NCI-H2107 (cell line): Measurements from ENCODE around the gene KIF5A.
"Not testable (repeated sequence)": the region's sequence is repeated elsewhere in the genome, so short reads cannot be mapped to it uniquely, and the experiment has no call there.

Experiments
- DNase-seq: peaks from one replicate; lab custom pipeline; 2025; lab: John Stamatoyannopoulos, UW

The KIF5A gene

DNA sequence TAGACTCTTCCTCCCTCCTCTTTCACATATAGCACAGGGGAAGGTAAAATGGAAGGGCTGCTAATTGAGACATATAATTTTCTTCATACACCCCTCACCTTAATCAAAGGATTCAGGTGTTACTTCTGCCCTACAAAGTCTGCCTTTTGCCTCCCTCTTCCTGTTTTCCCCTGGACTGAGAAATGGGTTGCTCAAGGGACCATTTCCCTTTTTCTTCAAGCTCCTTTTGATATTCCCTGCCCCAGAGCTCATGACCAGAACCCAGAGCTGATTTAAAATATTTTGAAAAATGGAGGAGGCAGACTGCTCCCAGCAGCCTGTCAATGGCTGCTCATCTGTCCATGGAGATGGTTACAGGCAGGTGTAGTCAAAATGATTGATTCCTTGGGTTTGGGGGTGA is 34.8 kb downstream of the KIF5A start:
- DNase-seq: no peak

DNA sequence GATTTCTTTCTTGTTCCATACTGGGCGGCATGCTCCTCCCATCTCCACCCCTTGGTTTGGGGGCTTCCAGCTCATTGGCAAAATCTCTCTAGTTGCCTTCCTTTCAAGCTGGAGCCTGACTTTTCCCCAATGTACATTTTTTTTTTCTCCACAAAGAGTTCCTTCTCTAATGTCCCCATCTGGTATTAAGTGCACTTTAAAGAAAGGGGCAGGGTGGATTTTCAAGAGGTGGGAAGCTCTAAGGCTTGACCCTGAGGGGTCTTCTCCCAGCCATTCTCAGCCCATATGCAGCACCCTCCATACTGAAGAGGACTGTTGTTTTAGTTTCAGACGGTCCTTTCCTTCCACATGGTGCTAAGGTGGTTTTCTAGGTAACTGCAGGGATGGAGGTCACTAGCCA is 35.3 kb downstream of the KIF5A start:
- no peak for DNase-seq

DNA sequence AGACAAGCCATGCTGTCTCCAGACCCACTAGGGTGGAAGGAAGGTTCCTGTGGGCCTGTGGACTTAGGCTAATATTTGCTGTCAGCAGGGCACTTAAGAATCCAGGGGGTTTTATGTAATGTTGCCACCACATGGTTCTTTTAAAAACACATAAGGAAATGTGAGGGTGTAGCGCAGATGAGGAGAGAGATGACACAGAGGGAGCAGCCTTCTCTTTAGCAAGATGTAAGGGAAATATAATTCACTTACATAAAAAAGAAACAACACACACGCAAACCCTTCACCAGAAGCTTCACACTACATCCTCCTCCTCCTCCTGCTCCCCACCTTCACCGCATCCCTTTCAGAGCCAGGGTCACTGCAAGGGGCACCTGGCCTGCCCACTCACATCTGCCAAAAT is 36.3 kb downstream of the KIF5A start:
- no peak for DNase-seq

DNA sequence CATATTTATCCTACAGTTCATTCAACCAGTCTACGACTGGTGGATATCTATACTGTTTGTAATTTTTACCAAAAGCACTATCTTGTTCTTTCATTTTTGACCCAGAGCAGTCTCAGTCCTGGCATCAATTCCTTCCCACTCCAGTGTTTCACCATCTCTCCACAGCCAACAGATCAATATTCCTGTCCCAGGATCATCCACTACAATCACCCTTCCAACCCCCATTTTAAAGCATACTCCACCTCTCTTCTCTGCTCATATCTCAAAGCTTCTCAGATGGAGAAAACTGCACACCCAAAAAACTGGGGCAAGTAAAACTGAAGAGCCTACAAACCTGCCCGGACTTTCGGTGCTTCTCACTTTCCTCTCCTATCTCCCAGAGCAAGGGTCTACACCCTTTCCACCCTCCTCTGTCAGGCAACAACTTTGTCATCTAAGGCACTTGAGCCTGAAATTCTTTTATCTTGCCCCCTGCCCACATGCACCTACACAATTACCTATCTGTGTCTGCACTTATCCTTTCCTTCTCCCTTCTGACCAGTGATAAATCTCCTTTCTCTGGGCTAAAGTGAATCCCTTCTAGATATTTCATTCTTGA is 37.1 kb downstream of the KIF5A start:
- DNase-seq: no peak

DNA sequence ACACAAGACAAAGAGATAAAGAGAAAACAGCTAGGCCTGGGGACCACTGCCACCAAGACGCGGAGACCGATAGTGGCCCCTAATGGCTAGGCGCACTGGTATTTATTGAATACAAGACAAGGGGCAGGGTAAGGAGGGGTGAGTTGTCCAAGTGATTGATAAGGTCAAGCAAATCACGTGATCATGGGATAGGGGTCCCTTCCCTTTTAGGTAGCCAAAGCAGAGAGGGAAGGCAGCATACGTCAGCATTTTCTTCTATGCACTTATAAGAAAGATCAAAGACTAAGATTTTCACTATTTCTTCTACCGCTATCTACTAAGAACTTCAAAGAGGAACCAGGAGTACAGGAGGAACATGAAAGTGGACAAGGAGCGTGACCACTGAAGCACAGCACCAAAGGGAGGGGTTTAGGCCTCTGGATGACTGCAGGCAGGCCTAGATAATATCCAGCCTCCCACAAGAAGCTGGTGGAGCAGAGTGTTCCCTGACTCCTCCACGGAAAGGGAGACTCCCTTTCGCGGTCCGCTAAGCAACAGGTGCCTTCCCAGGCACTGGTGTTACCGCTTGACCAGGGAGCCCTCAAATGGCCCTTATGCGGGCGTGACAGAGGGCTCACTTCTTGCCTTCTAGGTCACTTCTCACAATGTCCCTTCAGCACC is 39.2 kb downstream of the KIF5A start:
- not testable (repeated sequence) for DNase-seq

DNA sequence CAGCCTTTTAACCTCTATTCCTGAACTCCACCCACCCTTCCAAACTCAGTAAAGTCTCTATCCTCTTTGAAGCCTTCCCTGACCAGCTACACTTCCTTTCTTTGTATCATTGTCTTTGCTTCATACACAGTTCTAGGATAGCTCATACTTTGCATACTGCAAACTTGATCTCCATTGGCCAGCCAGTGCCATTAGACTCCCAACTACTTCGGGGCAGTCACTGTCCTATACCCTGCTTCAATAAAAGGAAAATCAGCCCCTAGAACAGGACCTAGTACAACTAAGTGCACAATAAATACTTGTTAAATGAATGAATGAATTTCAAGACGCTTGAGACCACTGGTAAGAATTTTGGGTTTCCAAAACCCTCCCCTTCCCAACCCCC is 40.6 kb downstream of the KIF5A start:
- DNase-seq: no peak

DNA sequence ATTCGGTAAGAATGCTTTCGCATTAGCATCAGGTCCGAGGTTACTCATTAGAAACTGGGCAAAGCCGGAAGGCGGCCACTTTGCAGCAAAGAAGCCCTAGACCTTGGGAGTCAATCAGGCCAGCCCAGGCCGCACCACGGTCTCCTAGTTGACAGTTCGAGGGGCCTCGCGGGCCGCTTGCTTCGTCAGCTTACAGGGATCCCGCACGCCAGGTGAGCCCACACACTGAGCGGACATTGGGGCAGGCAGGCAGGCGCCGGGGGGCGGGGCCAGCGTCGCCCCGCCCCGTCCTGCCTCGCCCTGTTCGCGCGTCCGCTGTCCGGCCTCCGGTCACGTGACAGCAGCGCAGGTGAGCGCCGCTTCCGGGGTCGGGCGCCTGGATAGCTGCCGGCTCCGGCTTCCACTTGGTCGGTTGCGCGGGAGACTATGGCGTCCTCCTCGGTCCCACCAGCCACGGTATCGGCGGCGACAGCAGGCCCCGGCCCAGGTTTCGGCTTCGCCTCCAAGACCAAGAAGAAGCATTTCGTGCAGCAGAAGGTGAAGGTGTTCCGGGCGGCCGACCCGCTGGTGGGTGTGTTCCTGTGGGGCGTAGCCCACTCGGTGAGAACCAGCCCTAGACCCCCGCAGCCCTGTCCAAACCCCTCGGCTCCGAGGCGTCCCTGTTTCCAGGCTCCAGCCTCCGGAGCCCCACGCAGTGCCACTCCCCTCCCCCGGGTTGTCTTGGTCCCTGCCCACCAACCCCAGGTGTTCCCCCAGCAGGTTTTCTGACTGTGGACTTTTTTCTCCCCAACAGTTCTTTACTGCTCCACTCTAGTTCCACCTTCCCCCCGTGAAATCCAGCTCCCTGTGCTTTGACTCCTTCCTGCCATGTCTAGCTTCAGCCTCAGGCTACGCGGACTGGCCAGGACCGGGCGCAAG is 41.3 kb downstream of the KIF5A start, which contains the start of gene PIP4K2C:
Gene PIP4K2C, plus strand, starts transcription at position 329 of the 918 bp plus-strand sequence. Its CDS starts 98 bp downstream, at position 427.
- peak; percentile 81 for DNase-seq

DNA sequence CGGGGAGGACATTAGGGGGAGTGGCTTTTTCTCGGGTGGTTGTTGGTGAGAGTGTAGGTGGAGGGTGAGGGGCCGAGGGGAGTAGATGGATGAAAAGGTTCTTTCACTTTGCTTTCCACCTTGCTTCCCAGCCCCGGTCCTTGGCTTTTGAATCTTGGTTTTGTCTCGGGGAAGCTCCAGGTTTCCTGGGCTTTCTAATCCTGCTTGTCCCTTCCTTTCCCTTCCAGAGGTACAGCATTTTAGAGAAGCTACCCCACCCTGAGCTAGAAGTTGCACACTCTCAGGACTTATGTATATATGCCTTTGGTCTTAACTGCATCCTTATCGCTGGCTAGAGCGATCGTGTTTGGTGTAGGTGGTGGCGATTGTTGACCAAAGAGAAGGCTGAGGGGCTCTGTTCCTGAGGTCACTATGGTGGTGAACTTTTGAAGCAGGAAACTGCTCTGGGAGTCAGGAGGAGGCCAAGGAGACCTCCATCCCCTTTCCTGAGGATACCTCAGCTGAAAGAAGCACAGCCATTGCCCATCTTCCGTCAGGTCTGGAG is 42.0 kb downstream of the KIF5A start:
- DNase-seq: no peak

DNA sequence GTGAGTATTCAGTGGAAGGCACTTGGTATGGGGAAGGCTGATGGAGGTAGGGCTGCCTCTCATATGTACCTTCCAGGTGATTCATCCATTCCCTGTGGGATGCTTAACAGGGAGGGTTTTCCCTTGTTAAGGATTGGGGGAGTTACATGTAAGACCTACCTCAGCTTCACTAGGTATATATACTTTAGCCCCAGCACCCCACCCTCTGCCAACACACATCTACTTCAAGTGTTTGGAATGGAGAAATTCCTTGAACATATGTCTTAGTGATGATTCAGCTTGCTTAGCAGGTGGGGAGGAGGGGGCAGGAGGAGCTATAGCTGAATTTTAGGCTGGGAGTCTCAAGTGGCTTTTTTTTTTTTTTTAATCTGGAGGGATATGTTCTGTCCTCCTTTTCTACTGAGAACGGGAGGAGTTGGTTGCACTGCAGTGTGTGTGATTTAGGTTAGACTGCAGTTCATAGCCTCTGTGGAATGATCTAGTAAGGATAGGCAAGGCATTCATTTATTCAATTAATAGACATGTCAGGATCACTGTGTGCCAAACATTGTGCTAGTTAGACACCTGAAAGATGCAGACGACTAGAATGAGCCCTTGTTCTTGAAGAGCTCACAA is 42.8 kb downstream of the KIF5A start:
- no peak for DNase-seq

DNA sequence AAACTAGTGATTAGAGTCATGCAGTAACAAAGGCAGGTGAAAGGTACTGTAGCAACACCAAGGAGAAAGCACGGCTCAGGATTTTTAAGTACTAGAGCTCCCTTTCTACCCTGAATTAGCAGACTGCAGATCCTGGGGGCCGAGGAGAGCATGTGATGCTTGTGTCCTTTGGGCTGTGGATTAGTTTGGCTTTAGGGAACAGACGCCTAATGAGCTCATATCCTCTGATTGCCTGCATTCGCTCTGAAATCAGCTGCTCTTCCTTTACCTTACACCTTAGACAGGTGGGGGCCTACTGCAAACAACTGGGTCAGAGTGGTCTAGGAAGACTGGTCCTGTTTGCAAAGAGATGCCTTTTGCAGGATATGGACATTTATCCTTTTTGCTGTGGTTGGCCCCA is 43.3 kb downstream of the KIF5A start:
- DNase-seq: no peak

DNA sequence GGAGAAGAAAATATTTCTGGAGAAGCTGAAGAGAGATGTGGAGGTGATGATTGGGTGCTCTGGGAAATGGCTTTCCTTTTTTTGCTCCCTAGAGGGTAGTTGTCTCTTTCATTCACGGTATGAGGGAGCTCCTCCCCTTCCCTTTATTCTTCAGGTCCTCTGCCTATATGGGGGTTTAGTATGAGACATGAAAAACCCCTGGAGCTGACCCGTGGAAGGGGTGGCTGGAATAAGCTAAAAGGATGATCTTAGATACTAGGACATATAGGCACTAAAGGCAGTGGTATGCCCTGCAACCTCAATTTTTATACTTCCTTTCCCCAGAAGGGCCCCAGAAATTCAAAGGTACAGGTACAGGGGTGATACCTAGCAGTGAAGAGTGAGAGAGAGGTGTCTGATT is 50.6 kb downstream of the KIF5A start:
- DNase-seq: no peak

DNA sequence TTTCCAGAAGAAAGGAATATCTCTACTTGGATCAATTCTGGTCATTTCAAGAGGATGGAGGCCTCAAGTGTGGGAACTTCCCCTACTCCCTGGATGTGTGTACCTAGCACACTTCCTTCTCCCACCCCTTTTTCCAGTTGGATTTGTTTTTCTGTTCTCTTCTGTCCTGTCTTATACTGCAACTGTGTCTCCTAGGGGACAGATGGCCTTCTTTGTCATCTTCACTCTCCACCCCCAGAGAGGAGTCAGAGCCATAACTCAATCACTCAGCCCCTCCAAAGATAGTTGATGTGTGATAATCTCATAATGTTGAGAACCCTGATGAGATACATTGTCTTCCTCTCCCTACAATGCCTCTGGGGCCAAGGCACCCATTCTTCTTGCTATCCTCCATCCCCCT is 52.7 kb downstream of the KIF5A start:
- no peak for DNase-seq

DNA sequence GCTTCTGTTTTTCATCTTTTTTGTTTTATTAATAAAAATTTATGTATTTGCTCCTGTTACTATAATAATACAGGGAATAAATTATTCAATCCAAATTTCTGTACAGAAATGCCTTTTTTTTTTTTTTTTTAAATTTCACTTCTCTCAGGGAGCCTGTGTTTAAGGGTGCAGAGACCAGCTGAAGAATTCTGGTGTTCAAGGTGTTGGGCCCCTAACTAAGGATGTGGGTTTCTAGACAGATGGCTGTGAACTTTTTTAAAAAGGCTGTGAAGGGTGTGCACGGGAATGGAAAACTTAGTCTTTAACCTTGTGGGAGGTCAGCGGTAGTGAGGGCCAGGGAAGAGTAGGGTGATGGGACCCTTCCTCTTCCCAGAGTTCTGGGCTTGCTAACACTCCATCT is 53.5 kb downstream of the KIF5A start:
- no peak for DNase-seq

DNA sequence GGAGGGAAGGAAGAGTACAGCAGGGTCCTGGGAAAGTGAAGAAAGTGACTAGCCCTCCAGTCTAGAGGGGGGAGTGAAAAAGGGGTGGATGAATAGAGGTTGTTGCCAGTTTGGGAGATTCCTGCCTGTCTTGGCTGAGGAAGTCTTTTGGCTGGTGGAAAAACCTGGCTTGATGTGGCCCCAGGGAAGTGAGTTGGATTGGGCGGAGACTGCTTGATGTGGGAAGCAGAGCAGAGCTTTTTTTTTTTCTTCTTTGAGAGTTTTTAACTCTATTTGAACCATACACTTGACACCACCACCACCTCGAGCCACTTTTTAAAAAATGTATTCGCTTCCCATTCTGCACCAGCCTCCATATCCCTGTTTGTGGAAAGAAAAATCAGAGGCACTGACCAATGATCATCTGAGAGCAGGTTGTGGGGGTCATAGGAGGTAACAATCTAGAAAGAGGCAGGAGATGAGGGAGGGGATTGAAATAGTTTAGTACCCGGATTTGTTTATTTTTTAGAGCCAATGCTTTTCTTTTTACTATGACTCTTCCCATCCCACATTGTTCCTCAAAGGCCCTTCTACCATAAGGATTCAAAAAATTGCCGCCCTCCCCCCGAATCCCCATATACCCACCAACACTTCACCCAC is 54.1 kb downstream of the KIF5A start:
- no peak for DNase-seq

DNA sequence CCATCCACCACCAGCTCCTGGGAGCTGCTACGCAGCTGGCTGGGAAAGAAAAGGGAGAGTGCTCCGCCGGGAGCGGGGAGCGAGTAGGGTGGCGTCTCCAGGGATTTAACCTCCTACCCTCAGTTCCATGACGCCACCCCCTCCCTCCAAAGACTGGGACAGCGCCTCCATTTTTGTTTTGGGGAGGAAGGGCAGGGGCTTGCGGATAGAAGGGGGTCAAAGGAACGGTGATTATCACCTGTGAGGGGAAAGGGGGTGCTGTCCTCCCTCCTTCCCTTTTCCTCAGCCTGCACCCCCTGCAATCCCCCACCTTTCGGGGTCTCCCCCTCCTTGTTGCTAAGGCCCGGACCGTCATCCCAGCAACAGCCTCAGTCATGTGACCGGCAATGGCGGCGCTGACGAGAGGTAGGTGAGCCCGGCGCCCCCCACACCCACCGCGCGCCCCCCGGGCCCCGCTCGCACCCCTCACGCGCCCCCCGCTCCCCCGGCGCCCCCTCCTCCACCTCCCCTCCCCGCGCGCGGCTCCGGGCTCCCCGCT is 54.7 kb downstream of the KIF5A start, which contains the start of gene DTX3:
Gene DTX3, plus strand, starts transcription at position 371 of the 538 bp plus-strand sequence. CDS start 1,694 bp downstream, outside the sequence.
- peak; percentile 66 for DNase-seq

DNA sequence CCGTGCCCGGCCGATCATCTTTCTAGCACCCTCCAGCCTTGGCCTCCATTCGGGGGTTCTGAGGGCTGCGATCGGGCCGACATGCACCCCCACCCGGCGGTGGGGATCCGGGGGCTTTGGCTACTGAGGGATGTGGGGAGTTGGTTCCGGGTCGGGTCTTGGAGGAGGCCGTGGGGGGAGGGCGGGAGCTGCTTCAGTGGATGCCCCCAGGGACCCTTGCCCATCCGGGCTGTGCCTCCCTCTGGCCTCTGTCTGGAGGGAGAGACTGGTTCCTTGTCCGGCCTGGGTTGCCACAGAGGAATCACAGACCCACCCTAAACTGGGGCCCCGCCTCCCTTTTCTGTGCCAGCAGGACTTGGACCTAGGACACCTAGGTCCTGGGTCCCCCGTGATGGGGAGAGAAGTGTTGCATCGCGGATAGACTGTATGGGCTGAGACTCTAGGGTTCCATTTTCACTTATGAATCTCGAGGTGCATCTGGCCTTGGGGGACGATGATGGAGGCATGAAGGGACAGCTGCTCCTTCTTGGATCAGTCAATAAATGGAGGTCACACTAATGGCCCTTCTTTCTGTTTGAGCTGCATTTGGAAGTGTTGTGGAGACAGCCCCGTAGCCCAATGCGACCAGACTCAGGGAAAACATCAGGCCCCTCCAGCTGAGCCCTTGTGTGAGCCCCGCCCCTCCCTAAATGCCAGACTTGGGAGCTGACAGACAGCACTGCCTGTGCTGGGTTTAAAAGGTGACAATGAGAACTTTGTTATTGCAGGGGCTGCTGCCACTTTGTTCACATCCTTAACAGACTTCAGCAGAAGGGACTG is 55.4 kb downstream of the KIF5A start:
- no peak for DNase-seq

DNA sequence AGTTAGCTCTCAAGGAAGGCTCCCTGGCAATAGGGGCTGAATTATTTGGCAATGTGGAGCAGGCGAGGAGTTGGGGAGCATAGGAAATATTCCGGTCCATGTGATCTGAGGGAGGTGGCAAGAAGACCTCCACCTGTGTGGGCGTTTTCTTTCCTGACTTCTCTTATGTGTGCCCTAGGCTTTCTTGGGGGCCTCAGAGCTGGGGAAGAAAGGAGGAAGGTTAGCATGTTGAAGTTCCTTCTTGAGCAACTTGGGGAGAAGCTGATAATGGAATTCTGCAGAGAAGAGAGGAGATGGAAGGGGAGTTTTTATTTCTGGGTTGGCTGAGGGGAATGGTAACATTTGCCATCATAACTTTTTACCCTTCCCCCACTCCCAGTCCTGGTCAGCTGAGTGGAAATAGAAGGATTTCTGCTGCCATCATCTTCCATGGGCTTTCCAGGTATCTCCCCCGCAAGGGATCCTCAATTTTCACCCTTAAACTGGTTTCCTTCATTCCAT is 56.0 kb downstream of the KIF5A start:
- no peak for DNase-seq

DNA sequence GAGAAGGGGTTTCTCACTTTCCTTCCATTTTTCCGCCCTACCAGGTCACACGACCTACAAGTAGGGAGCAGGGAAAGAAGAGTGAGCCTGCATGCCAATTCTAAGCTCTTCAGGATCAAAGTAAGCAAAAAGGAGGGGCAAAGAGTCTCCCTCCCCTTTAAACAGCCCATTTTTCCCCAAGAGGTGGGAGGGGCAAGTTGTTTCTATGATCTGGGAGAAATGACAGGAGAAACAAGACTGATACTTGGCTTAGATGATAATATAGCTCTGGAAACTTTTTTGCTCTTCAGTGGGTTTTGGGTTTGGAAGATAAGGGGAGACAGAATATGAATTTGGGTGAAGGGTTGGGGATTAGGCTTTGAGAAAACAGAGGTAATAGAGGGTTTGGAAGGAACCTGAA is 56.6 kb downstream of the KIF5A start:
- no peak for DNase-seq

DNA sequence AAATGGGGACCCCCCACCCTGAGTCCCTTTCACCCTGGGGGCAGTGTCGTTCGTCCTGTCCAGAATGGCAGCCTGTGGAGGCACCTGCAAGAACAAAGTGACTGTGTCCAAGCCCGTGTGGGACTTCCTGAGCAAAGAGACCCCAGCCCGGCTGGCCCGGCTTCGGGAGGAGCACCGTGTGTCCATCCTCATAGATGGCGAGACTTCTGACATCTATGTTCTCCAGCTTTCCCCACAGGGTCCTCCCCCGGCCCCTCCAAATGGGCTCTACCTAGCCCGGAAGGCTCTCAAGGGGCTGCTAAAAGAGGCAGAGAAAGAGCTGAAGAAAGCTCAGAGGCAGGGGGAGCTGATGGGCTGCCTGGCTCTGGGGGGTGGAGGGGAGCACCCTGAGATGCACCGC is 57.0 kb downstream of the KIF5A start:
- no peak for DNase-seq

DNA sequence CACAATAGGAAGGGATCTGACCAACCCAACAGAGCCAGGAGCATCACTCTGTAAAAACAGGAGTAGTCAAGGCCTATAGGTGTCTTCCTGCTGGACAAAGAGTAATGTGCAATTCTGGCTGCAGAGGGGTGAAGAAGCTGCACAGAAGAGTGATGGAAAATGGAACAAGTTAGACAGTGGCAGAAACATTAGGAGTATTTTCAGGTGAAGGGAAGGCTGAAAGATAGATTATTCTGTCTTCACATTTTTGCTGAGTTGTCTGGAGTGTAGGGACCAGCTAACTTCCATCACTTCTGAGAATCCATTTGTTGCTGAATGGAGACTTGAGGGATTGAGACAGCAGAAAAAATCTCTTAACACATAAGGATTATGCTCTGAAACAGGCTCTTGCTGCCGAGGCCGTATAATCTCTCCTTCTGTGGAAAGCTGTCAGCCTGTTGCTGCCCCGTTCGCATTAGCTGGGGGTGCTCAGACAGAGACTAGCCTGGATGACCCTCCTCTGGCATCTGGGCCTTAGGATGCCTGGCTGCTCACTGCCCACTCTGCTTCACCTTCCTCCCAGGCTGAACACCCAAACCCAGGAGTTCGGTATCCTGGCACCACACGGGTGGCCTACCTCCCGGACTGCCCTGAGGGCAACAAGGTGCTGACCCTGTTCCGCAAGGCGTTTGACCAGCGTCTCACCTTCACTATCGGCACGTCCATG is 58.3 kb downstream of the KIF5A start:
- DNase-seq: no peak
